B cell (primary cell): ENCODE data around the gene IQCK. TPM values are rescaled to one million over a fixed set of nuclear protein-coding genes. Genes with fewer than 3 reads are reported as not detected.

Experiments
- ATAC-seq: fragments of 200-7000 bp; cut with Tn5 transposase; one replicate; pipeline ENCODE4 v1.10.0; 2021; ENCODE audit warnings: low read depth, mild to moderate bottlenecking, moderate number of reproducible peaks, moderate library complexity
- CTCF ChIA-PET: fragments of 350-600 bp; sonication (Branson Sonifier 250); formaldehyde crosslinking; loops from one replicate; lab custom pipeline; 2021; ENCODE audit warnings: antibody characterized with exemption, inconsistent platforms; lab: Charles Lee
- POLR2A ChIA-PET: fragments of 350-600 bp; sonication (Branson Sonifier 250); formaldehyde crosslinking; loops from one replicate; lab custom pipeline; 2021; ENCODE audit warnings: antibody characterized with exemption; lab: Charles Lee
- DNase-seq: peaks from one replicate; pipeline ENCODE4 v3.0.0; 2013
- H2AFZ ChIP-seq: 2 replicates; pipeline ENCODE4 v1.6.1; 2012; ENCODE audit warnings: mild to moderate bottlenecking, low read depth, low read length; ENCODE audit not compliant: insufficient read depth, poor library complexity, severe bottlenecking
- H3K27ac ChIP-seq, 2 donors: 1 replicate in 1 of 2; 2 replicates in 1 of 2; pipeline ENCODE4 v1.5.1; 2012 to 2013; ENCODE audit warnings: low read length in 2 of 2, mild to moderate bottlenecking in 2 of 2, moderate library complexity in 1 of 2
- H3K27me3 ChIP-seq, 4 experiments: fragments of 200-600 bp in 1 of 4; sonication (generic) in 1 of 4; replicated peaks in 1 of 4; 1 replicate in 2 of 4; 2 replicates in 2 of 4; pipeline versions ENCODE4 v1.6.1 to v1.7.0; 2013 to 2016; ENCODE audit warnings: low read length in 3 of 4, mild to moderate bottlenecking in 2 of 4, mixed read lengths in 1 of 4, moderate library complexity in 1 of 4; ENCODE audit not compliant: insufficient read depth in 4 of 4, control insufficient read depth in 3 of 4; ENCODE audit errors: control extremely low read depth in 1 of 4
- H3K36me3 ChIP-seq, 2 experiments: replicated peaks in 1 of 2; 1 replicate in 1 of 2; 2 replicates in 1 of 2; pipeline versions ENCODE4 v1.6.1 to v1.7.1; 2013; ENCODE audit warnings: low read length in 1 of 2; ENCODE audit not compliant: insufficient read depth in 2 of 2, control insufficient read depth in 1 of 2; ENCODE audit errors: control extremely low read depth in 1 of 2, extremely low read depth in 1 of 2
- H3K4me1 ChIP-seq, 2 donors: fragments of 200-600 bp in 1 of 2; sonication (generic) in 1 of 2; 1 replicate in 1 of 2; 2 replicates in 1 of 2; pipeline versions ENCODE4 v1.5.1 to v1.6.1; 2013 to 2017; ENCODE audit warnings: low read length in 2 of 2; ENCODE audit not compliant: control insufficient read depth in 2 of 2, insufficient read depth in 2 of 2
- H3K4me2 ChIP-seq: replicated peaks from 2 replicates; pipeline ENCODE3; 2012; ENCODE audit warnings: mild to moderate bottlenecking, low read depth, low read length; ENCODE audit not compliant: poor library complexity, severe bottlenecking
- H3K4me3 ChIP-seq, 5 experiments: fragments of 200-600 bp in 1 of 5; sonication (generic) in 1 of 5; 1 replicate in 3 of 5; 2 replicates in 2 of 5; pipeline versions ENCODE4 v1.5.1 to v1.7.0; 2011 to 2016; ENCODE audit warnings: low read length in 4 of 5, mild to moderate bottlenecking in 4 of 5, low read depth in 2 of 5, control low read depth in 1 of 5, moderate library complexity in 1 of 5; ENCODE audit not compliant: insufficient read depth in 1 of 5; ENCODE audit errors: control extremely low read depth in 1 of 5, extremely low read depth in 1 of 5
- H3K79me2 ChIP-seq: fragments of 200-600 bp; sonication (generic); one replicate; pipeline ENCODE4 v1.6.0; 2016; ENCODE audit warnings: low read length; ENCODE audit not compliant: control insufficient read depth, insufficient read depth
- H3K9ac ChIP-seq: fragments of 200-600 bp; sonication (generic); 2 replicates; pipeline ENCODE4 v1.6.1; 2017; ENCODE audit warnings: mild to moderate bottlenecking, low read length, moderate library complexity
- H3K9me3 ChIP-seq, 3 donors: one replicate each; pipeline versions ENCODE4 v1.6.1 to v1.7.1; 2013; ENCODE audit warnings: low read length in 2 of 3; ENCODE audit not compliant: control insufficient read depth in 2 of 3, insufficient read depth in 1 of 3; ENCODE audit errors: control extremely low read depth in 1 of 3
- H4K20me1 ChIP-seq: 2 replicates; pipeline ENCODE4 v1.6.0; 2012; ENCODE audit warnings: mild to moderate bottlenecking, low read length; ENCODE audit not compliant: insufficient read depth, control insufficient read depth, poor library complexity, severe bottlenecking
- H3K27ac Mint-ChIP-seq: one replicate; pipeline ENCODE4 v1.8.0; 2021; ENCODE audit warnings: mixed read lengths
- H3K27me3 Mint-ChIP-seq: one replicate; pipeline ENCODE4 v1.8.0; 2021; ENCODE audit warnings: mixed read lengths
- H3K4me1 Mint-ChIP-seq: one replicate; pipeline ENCODE4 v1.8.0; 2021; ENCODE audit warnings: mixed read lengths
- H3K4me3 Mint-ChIP-seq: one replicate; pipeline ENCODE4 v1.8.0; 2021; ENCODE audit warnings: mixed read lengths
- H3K9me3 Mint-ChIP-seq: one replicate; pipeline ENCODE4 v1.8.0; 2022; ENCODE audit warnings: mixed read lengths; ENCODE audit not compliant: insufficient read depth
- CTCF ChIP-seq: fragments of 200-600 bp; IDR thresholded peaks from one replicate; pipeline ENCODE4 v1.8.0; 2022; ENCODE audit warnings: antibody characterized with exemption, mild to moderate bottlenecking
- EZH2 ChIP-seq: IDR thresholded peaks from 2 replicates; pipeline ENCODE4 v1.6.1; 2012; ENCODE audit warnings: borderline replicate concordance, low read depth, mild to moderate bottlenecking, moderate library complexity, low read length; ENCODE audit not compliant: insufficient read depth, poor library complexity, severe bottlenecking
- WGBS: methylation state at CpG from one replicate; pipeline ENCODE4 v1.1.5; 2013; ENCODE audit warnings: missing lambda C conversion rate; ENCODE audit not compliant: insufficient coverage; 5-methylcytosine and 5-hydroxymethylcytosine counted together
- intact Hi-C: fragments of 100-400 bp; cut with micrococcal nuclease; formaldehyde crosslinking; loops from one replicate; pipeline ENCODE4 v1.10.0; 2022
- polyA plus RNA-seq: library from polyadenylated mRNA; depleted of rRNA; stranded (reverse); fragments of >200 nt; gene quantifications from 2 replicates; pipeline ENCODE4 v1.2.3, GENCODE V29; 2012
- total RNA-seq, 2 donors: library from RNA; stranded (reverse); fragments of 120-200 nt in 1 of 2; gene quantifications; 1 replicate in 1 of 2; 2 replicates in 1 of 2; pipeline versions ENCODE4 v1.2.3 to v1.2.4, GENCODE V29; 2013 to 2022

The IQCK gene
- total and polyA plus RNA-seq, 2 donors (not counting 1 experiment from before 2014, with no cell fraction given): 1.00 to 3.0 TPM

DNA sequence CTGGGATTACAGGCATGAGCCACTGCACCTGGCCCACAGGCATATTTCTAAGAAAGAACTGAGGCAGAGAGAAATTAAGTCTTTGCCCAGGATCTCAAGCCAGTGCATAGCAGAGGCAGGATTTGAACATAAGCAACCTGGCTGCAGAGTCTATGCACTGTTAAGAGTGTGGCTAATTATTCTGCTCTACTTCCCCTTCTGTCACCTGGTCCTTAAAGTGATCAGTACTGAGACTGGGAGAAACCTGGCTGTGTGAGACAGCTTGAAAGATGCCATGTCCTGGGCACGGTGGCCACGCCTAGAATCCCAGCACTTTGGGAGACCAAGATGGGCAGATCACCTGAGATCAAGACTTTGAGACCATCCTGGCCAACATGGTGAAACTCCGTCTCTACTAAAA lies 58.1 kb downstream of the IQCK start:
- Mint-ChIP-seq H3K4me3 (no peak overlapping the region), H3K27ac (no peak overlapping the region), H3K27me3 (no peaks in the 10 kb centered on the region), H3K9me3 (no peaks in the 10 kb centered on the region), H3K4me1 (peaks cover 5% of the 10 kb centered on the region)
- H3K4me2 ChIP-seq: no peak overlapping the region
- no peaks in the 10 kb centered on the region for H3K27me3 ChIP-seq
- H3K36me3 ChIP-seq: no peaks in the 10 kb centered on the region
- no peak overlapping the region for H3K4me3 ChIP-seq
- POLR2A ChIA-PET: no interaction called here
- CTCF ChIA-PET: no interaction called here
- no peaks in the 10 kb centered on the region for H3K79me2 ChIP-seq
- no peaks in the 10 kb centered on the region for H3K9me3 ChIP-seq
- no peaks in the 10 kb centered on the region for H3K4me1 ChIP-seq
- no peak overlapping the region for H2AFZ ChIP-seq
- 83% methylated on average over 2 of the region's 3 CpGs for WGBS
- intact Hi-C loops: no loop called here
- no peak for TF ChIP-seq EZH2
- TF ChIP-seq CTCF: no peak
- H3K27ac ChIP-seq: no peak overlapping the region
- ATAC-seq (no peak), DNase-seq (no peak)
- no peaks in the 10 kb centered on the region for H4K20me1 ChIP-seq
- no peak overlapping the region for H3K9ac ChIP-seq

- ChIA-PET CTCF (no interaction called here), POLR2A (no interaction called here)
- no peak overlapping the region for H3K27ac Mint-ChIP-seq
- H3K27ac ChIP-seq: no peak overlapping the region
- H3K4me3 ChIP-seq: no peak overlapping the region
- H3K9ac ChIP-seq: no peak overlapping the region
- H3K36me3 ChIP-seq: no peaks in the 10 kb centered on the region
- no peaks in the 10 kb centered on the region for H4K20me1 ChIP-seq
- no peaks in the 10 kb centered on the region for H3K27me3 Mint-ChIP-seq
- intact Hi-C loops: no loop called here
- H3K4me1 ChIP-seq: no peaks in the 10 kb centered on the region
- H3K79me2 ChIP-seq: no peaks in the 10 kb centered on the region
- H2AFZ ChIP-seq: no peak overlapping the region
- H3K4me3 Mint-ChIP-seq: no peak overlapping the region
- no peak for TF ChIP-seq EZH2
- no peak for TF ChIP-seq CTCF
- no peaks in the 10 kb centered on the region for H3K9me3 Mint-ChIP-seq
- no peaks in the 10 kb centered on the region for H3K27me3 ChIP-seq
- WGBS: 92% methylated on average over 5 of the region's 12 CpGs
- no peak overlapping the region for H3K4me2 ChIP-seq
- ATAC-seq (no peak), DNase-seq (no peak)
- peaks cover 5% of the 10 kb centered on the region for H3K4me1 Mint-ChIP-seq
- no peaks in the 10 kb centered on the region for H3K9me3 ChIP-seq
Measured at GRCh38 chr16:19776565-19776964, 58.5 kb downstream of the IQCK start.
